HG03039 (cell line): ENCODE results near the gene C2orf92.

ENCODE experiments used
- ATAC-seq: cut with Tn5 transposase; IDR thresholded peaks from one replicate; pipeline ENCODE4 v1.9.1; 2021; ENCODE audit warnings: mild to moderate bottlenecking, moderate library complexity; ENCODE audit not compliant: unreplicated experiment

The C2orf92 gene

DNA sequence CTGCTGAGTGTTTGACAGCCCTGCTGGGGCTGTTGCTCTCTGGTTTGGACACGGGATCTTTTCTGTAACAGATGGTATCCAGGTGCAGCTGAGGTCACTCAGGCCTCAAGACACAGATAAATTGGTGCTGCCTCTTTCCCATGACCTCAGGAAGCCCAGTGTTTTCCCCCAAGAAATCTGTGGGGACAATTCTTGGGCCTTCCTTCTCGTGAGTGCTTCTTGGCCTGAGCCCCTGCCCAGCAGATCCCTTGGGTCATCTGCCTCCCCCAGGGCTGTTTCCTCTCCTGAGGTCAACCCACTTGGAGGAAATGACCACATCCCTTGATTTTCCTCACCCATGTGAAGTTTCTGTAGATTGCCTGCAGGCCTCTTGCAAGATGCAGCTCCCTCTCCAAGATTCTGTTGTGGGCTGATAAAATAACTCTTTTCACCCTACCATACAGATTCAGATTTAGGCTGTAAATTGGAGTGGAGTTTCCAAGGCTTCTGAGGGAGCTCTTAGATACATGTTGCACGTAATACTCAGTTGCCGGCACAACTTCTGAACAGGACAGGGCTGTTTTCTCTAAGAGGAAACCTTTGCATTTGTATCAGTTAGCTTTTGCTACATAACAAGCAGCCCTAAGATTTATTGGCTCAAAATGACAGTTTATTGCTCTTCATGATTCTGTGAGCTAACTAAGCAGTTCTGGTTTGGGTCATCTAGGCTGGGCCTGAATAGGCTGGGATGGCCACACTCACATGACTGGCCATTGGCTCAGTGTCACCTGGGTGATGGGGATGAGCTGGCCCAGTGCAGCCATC is 57.0 kb downstream of the C2orf92 start:
- no peak for ATAC-seq

- no peak for ATAC-seq
Measured at GRCh38 chr2:97727296-97727695, 57.8 kb downstream of the C2orf92 start.

GRCh38 chr2:97728091-97728731 is 58.7 kb downstream of the C2orf92 start:
- no peak for ATAC-seq

GRCh38 chr2:97730245-97730644 is 60.7 kb downstream of the C2orf92 start:
- no peak for ATAC-seq

- no peak for ATAC-seq
Measured at GRCh38 chr2:97731274-97732020, 61.9 kb downstream of the C2orf92 start.

DNA sequence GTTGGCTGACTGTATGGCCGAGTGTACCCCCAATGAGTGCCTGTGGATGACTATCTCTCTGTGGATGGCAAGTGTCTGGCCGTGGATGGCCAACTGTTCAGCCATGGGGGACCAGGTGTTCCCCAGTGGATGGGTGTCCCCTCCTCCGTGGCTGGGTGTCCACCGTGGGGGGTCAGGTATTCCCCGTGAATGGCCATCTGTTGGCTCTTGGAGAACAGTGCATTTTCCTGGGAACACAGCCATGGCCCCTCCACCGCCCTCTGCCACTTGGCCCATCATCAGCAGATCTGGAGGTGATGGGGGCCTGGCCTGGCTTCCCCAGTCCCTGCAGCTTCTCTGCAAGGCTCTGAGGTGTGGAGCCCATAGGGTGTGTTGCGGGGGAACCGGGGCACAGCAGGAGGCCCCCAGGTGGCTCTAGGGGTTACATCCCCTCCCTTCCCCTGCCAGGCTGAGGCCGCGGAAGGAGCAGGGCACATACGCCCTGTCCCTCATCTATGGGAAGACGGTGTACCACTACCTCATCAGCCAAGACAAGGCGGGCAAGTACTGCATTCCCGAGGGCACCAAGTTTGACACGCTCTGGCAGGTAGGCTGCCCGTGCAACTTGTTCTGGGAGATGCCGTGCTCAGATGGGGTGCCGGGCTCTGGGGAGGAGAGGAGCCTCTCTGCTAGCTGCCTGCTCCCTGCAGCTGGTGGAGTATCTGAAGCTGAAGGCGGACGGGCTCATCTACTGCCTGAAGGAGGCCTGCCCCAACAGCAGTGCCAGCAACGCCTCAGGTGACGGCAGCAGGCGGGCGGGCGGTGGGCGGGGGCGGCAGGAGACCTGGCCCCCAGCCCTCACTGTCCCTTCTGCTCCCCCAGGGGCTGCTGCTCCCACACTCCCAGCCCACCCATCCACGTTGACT is 63.2 kb downstream of the C2orf92 start:
- no peak for ATAC-seq

DNA sequence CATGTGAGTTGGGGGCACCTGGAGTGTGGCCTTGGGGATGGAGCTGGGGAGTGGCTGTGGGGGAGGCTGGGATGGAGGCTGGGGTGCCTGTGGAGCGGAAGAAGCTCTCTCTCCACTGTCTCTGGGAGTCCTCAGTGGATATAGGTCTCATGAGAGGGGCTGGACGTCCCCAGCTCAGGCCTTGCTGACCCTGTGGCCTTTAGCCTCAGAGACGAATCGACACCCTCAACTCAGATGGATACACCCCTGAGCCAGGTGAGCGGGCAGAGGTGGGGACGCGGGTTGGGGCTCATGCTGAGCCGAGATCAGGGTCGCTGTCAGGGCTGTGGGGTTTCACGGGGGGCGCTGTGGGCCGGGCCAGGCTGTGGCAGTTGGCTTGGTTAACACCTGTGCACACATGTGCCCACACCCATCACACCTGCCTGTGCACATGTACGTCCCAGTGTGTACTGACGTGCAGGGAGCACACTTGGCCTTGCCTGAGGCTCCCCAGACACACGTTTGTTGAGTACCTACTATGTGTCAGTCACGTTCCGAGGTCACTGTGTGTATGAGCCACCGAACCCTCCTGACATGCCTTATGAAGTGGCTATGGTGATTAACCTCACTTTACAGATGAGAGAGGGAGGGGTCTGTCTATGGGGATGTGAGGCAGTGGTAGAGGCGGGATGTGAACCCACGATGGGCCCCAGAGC is 64.0 kb downstream of the C2orf92 start:
- no peak for ATAC-seq

GRCh38 chr2:97734061-97735051 is 64.8 kb downstream of the C2orf92 start:
- no peak for ATAC-seq

GRCh38 chr2:97735161-97735561 is 65.6 kb downstream of the C2orf92 start:
- ATAC-seq = no peak

GRCh38 chr2:97736185-97736584 is 66.7 kb downstream of the C2orf92 start:
- ATAC-seq = no peak

DNA sequence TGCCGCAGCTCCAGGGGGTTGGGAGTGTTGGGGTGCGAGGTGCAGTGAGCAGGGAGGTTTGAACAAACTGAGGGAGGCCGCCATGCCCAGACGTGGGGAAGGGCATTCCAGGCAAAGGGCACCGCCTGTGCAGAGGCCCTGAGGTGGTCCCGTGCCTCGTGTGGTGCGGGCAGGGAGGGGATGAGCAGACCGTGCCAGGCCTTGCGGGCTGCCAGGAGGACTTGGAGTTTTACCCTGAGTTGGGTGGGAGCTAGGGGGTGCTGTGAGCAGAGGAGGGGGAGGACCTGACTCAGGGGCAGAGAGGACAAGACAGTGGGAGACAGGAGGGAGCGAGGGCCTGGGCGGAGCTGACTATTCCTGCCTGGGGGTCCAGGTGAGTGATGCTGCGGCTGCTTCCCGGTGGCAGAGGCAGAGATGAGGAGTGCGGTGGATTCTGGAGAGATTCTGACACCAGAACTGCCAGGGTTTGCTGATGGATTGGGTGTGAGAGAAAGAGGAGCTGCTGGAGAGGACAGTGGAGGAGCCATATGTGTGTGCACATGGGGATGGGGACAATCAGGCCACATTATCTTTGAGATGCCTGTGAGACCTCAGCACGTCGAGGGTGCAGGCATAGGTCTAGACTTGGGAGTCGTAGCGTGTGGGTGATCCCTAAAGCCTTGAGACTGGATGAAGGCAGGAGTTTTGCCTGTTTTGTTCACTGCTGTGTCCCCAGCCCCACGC is 67.3 kb downstream of the C2orf92 start:
- ATAC-seq = no peak

DNA sequence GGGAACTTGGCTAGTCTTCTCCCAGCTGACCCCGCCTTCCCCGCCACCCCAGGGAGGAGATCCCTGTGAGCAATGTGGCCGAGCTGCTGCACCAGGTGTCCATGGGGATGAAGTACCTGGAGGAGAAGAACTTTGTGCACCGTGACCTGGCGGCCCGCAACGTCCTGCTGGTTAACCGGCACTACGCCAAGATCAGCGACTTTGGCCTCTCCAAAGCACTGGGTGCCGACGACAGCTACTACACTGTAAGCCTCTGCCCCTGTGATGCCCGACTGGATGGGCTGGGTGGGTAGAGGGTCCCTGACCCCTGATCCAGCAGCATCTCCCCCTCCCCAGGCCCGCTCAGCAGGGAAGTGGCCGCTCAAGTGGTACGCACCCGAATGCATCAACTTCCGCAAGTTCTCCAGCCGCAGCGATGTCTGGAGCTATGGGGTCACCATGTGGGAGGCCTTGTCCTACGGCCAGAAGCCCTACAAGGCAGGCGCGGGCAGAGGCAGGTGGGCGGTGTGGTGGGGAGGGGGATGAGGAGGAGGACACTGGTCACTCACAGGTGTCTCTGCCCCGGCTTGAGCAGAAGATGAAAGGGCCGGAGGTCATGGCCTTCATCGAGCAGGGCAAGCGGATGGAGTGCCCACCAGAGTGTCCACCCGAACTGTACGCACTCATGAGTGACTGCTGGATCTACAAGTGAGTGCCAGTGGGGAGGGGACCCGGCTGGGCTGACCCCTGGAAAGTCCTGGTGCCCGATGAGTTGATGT is 68.1 kb downstream of the C2orf92 start:
- no peak for ATAC-seq

DNA sequence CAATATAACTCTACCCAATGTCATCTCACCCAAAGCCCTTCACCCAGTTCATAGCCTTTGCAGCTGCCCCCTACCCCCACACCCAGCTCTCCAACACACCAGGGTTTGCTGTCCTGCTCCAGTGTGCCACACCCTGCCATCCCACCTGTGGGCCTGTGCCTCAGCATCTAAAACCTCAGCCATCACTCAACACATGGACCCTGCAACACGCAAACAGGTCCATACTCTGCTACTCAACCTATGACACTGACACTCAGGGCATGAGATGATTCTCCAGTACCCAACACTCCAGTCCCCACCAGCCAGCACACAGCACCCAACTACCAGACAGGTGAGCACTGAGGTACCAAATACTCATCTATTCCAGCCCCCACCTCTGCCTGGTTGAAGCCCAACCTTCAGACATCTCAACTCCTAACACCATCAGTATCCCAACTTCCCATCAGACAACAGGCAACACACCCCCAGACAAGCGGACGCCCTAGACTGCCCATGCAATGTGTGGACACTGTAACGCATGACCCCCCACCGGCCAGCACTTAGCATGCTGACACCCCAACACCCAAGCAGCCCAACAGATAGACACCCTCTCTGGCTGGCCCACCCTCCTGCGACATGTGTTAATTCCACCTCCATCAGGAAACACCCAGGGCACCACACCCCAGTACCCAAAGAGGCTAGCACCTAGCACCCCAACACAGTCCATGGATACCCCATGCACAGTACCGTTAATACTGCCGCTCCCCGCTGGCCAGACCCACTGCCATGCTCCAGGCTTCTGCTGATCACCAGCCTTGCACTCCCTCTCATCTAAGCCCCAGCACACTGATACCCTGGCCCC is 68.9 kb downstream of the C2orf92 start:
- ATAC-seq = no peak

GRCh38 chr2:97739020-97739892 is 69.7 kb downstream of the C2orf92 start:
- ATAC-seq = no peak

DNA sequence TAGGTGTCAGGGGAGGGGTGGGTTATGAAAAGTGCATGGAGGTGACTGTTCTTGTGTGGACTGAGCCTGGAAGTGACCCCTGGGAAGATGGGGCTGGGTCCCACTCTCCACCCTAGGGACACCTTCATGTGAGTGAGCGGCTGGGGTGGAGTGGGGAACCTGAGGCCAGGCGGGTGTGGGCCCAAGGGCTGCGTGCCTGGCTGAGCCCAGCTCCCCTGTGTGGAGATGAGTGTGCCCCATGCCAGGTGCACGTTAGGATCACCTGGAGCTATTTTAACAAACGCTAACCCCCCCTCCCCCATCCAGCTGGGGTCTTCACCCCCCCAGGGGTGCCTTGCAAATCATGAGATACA is 70.4 kb downstream of the C2orf92 start:
- no peak for ATAC-seq
